Stomach (tissue), 4 donors: ENCODE results near the gene UBA5.

Experiments
- EP300 ChIP-seq: sonication (generic); formaldehyde crosslinking; IDR thresholded peaks from one replicate; pipeline ENCODE4 v1.6.1; 2017; ENCODE audit warnings: antibody characterized with exemption
- POLR2A ChIP-seq, 4 donors: fragments of 450-650 bp; IDR thresholded peaks; one replicate each; pipeline ENCODE4 v1.6.1; 2016; ENCODE audit warnings: antibody characterized with exemption in 4 of 4, control low read depth in 2 of 4, mild to moderate bottlenecking in 1 of 4, moderate library complexity in 1 of 4
- POLR2AphosphoS5 ChIP-seq, 3 donors: sonication (generic); formaldehyde crosslinking; IDR thresholded peaks; one replicate each; pipeline ENCODE4 v1.6.1; 2016; ENCODE audit warnings: antibody characterized with exemption in 3 of 3
- TF ChIP-seq, protein P1 (sequence below), 7 experiments: fragments of 450-650 bp in 4 of 7; fragments of 200-600 bp in 3 of 7; sonication (generic) in 3 of 7; IDR thresholded peaks; one replicate each; pipeline ENCODE4 v1.5.1; 2016 to 2019; ENCODE audit warnings: antibody characterized with exemption in 7 of 7, control low read depth in 2 of 7, mild to moderate bottlenecking in 1 of 7

- TF ChIP-seq, protein P1, sequence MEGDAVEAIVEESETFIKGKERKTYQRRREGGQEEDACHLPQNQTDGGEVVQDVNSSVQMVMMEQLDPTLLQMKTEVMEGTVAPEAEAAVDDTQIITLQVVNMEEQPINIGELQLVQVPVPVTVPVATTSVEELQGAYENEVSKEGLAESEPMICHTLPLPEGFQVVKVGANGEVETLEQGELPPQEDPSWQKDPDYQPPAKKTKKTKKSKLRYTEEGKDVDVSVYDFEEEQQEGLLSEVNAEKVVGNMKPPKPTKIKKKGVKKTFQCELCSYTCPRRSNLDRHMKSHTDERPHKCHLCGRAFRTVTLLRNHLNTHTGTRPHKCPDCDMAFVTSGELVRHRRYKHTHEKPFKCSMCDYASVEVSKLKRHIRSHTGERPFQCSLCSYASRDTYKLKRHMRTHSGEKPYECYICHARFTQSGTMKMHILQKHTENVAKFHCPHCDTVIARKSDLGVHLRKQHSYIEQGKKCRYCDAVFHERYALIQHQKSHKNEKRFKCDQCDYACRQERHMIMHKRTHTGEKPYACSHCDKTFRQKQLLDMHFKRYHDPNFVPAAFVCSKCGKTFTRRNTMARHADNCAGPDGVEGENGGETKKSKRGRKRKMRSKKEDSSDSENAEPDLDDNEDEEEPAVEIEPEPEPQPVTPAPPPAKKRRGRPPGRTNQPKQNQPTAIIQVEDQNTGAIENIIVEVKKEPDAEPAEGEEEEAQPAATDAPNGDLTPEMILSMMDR (IDR thresholded peaks at IDR 0.05): no peak
- TF ChIP-seq EP300 (no peak), POLR2A (IDR thresholded peaks at IDR 0.05) (no peak), POLR2AphosphoS5 (IDR thresholded peaks at IDR 0.05) (no peak)
These were observed 29.5 kb upstream of the UBA5 start for GRCh38 chr3:132630612-132631011.
